HepG2 (cell line): Measurements from ENCODE around the gene RLN3. TPM values are rescaled to one million over a fixed set of nuclear protein-coding genes. Genes with fewer than 3 reads are reported as not detected.

Experiments
- ARNTL ChIP-seq: sonication (generic); formaldehyde crosslinking; IDR thresholded peaks from 2 replicates; pipeline ENCODE4 v1.4.0; 2020; ENCODE audit warnings: mild to moderate bottlenecking, missing genetic modification reagents
- BRD4 ChIP-seq: sonication (generic); formaldehyde crosslinking; IDR thresholded peaks from 2 replicates; pipeline ENCODE4 v1.4.0; 2020; ENCODE audit warnings: missing genetic modification reagents
- CERS6 ChIP-seq: sonication (generic); formaldehyde crosslinking; IDR thresholded peaks from 2 replicates; pipeline ENCODE4 v1.5.0; 2020; ENCODE audit warnings: missing genetic modification reagents
- GATAD2A ChIP-seq: IDR thresholded peaks from 2 replicates; pipeline ENCODE4 v1.6.1; 2016
- ISL2 ChIP-seq: sonication (generic); formaldehyde crosslinking; IDR thresholded peaks from 2 replicates; pipeline ENCODE4 v1.5.0; 2020; ENCODE audit warnings: missing genetic modification reagents
- KLF15 ChIP-seq: sonication (generic); formaldehyde crosslinking; IDR thresholded peaks from 2 replicates; pipeline ENCODE4 v1.8.1; 2023; ENCODE audit warnings: borderline replicate concordance, mild to moderate bottlenecking, inconsistent platforms, missing genetic modification reagents, mixed read lengths
- MLX ChIP-seq: IDR thresholded peaks from 2 replicates; pipeline ENCODE4 v1.6.1; 2016
- MTA1 ChIP-seq: sonication (generic); formaldehyde crosslinking; IDR thresholded peaks from 2 replicates; pipeline ENCODE4 v1.4.0; 2020; ENCODE audit warnings: missing genetic modification reagents, mild to moderate bottlenecking, borderline replicate concordance
- POGK ChIP-seq: sonication (generic); formaldehyde crosslinking; conservative IDR thresholded peaks from 2 replicates; pipeline ENCODE4 v1.8.0; 2022; ENCODE audit warnings: mild to moderate bottlenecking, moderate library complexity, missing genetic modification reagents
- SKI ChIP-seq: fragments of 450-650 bp; IDR thresholded peaks from one replicate; pipeline ENCODE4 v1.6.1; 2018; ENCODE audit warnings: mild to moderate bottlenecking; ENCODE audit not compliant: partially characterized antibody
- SOX6 ChIP-seq, 2 experiments: fragments of 450-650 bp in 1 of 2; sonication (generic) in 1 of 2; formaldehyde crosslinking in 1 of 2; IDR thresholded peaks; 2 replicates each; pipeline versions ENCODE4 v1.4.0 to v1.6.1; 2017 to 2020; ENCODE audit warnings: antibody characterized with exemption in 1 of 2, mild to moderate bottlenecking in 1 of 2, missing genetic modification reagents in 1 of 2
- TERF1 ChIP-seq: sonication (generic); formaldehyde crosslinking; IDR thresholded peaks from 2 replicates; pipeline ENCODE4 v1.8.0; 2022; ENCODE audit warnings: mild to moderate bottlenecking, missing genetic modification reagents, moderate library complexity
- YEATS4 ChIP-seq: sonication (generic); formaldehyde crosslinking; IDR thresholded peaks from 2 replicates; pipeline ENCODE4 v1.4.0; 2020; ENCODE audit warnings: missing genetic modification reagents, borderline replicate concordance
- ZBTB7B ChIP-seq: sonication (generic); formaldehyde crosslinking; IDR thresholded peaks from 2 replicates; pipeline ENCODE4 v1.4.0; 2020; ENCODE audit warnings: missing genetic modification reagents
- ZNF281 ChIP-seq: sonication (generic); formaldehyde crosslinking; IDR thresholded peaks from 2 replicates; pipeline ENCODE4 v1.4.0; 2020; ENCODE audit warnings: missing genetic modification reagents, borderline replicate concordance
- ZNF296 ChIP-seq: sonication (generic); formaldehyde crosslinking; conservative IDR thresholded peaks from 2 replicates; pipeline ENCODE4 v1.5.0; 2020; ENCODE audit warnings: mild to moderate bottlenecking, missing genetic modification reagents
- ZNF414 ChIP-seq: sonication (generic); formaldehyde crosslinking; IDR thresholded peaks from 2 replicates; pipeline ENCODE4 v1.5.0; 2020; ENCODE audit warnings: missing genetic modification reagents
- ZNF580 ChIP-seq: IDR thresholded peaks from 2 replicates; pipeline ENCODE4 v1.6.1; 2016; ENCODE audit warnings: low read depth, borderline replicate concordance
- polyA plus RNA-seq, 8 experiments: library from polyadenylated mRNA; depleted of rRNA in 3 of 8; stranded (reverse) in 7 of 8; unstranded in 1 of 8; fragments of >200 nt; fragmentation: Illumina TruSeq in 4 of 8; extraction: Trizol in 4 of 8; gene quantifications; 2 replicates each; pipeline versions ENCODE4 v1.2.1 to v1.2.3, GENCODE V29; 2011 to 2016; ENCODE audit warnings: low read depth in 4 of 8, missing spikeins in 1 of 8, mixed read lengths in 1 of 8; ENCODE audit not compliant: insufficient read depth in 1 of 8
- total RNA-seq, 5 experiments: library from RNA; depleted of rRNA; stranded (reverse); fragments of >200 nt; fragmentation: Illumina TruSeq; extraction: Trizol; gene quantifications; 2 replicates each; pipeline ENCODE4 v1.2.3, GENCODE V29; 2016; ENCODE audit warnings: low read depth in 1 of 5

The RLN3 gene
- total and polyA plus RNA-seq, 2 of the 13 experiments (the other 11 are each of a cell fraction or from before 2014, with no cell fraction given), result not detected

- TF ChIP-seq TERF1 (no peak), SKI (peak; percentile 20), ZNF580 (no peak), ZNF281 (CRISPR knock-in tag) (peak; percentile 80; the same call in 1 of the 2 replicates), SOX6 (IDR thresholded peaks at IDR 0.05) (no peak), SOX6 (CRISPR knock-in tag; IDR thresholded peaks at IDR 0.05) (0 out of 2 replicates have a peak, but pooled peaks have one; percentile 40), ZNF414 (CRISPR knock-in tag) (0 out of 2 replicates have a peak, but pooled peaks have one; percentile 46), CERS6 (CRISPR knock-in tag) (no peak), ZBTB7B (CRISPR knock-in tag) (peak; percentile 85), POGK (CRISPR knock-in tag) (no peak), MTA1 (peak; percentile 55; the same call in 1 of the 2 replicates), ZNF296 (no peak), BRD4 (CRISPR knock-in tag) (no peak), KLF15 (CRISPR knock-in tag) (no peak), ISL2 (0 out of 2 replicates have a peak, but pooled peaks have one; percentile 20), ARNTL (CRISPR knock-in tag) (0 out of 2 replicates have a peak, but pooled peaks have one; percentile 55), YEATS4 (CRISPR knock-in tag) (0 out of 2 replicates have a peak, but pooled peaks have one; percentile 44), MLX (CRISPR knock-in tag) (0 out of 2 replicates have a peak, but pooled peaks have one; percentile 32), GATAD2A (CRISPR knock-in tag) (peak; percentile 78)
Observed at GRCh38 chr19:14061081-14061749, 33.3 kb downstream of the RLN3 start (continued).
